HEK293 (cell line): ENCODE measurements around the gene ELMO1.

Experiments used
- CTCF ChIA-PET: fragments of 350-600 bp; formaldehyde crosslinking; extraction: SDS; loops from one replicate; lab custom pipeline; 2021; ENCODE audit warnings: antibody characterized with exemption; lab: Yijun Ruan, JAX
- POLR2A ChIA-PET: fragments of 300-600 bp; formaldehyde crosslinking; extraction: SDS; loops from one replicate; lab custom pipeline; 2020; ENCODE audit warnings: antibody characterized with exemption, inconsistent platforms; lab: Yijun Ruan, JAX
- H3K27ac ChIP-seq: fragments of 200-500 bp; sonication (Bioruptor generic); 2 replicates; pipeline ENCODE4 v1.5.1; 2014; ENCODE audit warnings: low read depth, low read length, control low read depth, inconsistent platforms; ENCODE audit errors: extremely low read depth
- H3K36me3 ChIP-seq, 2 experiments: fragments of 200-500 bp in 1 of 2; sonication (Bioruptor generic) in 1 of 2; 1 replicate in 1 of 2; 2 replicates in 1 of 2; pipeline ENCODE4 v1.5.1; 2014 to 2017; ENCODE audit warnings: inconsistent platforms in 2 of 2, low read length in 2 of 2; ENCODE audit not compliant: control insufficient read depth in 2 of 2, insufficient read depth in 1 of 2
- H3K4me1 ChIP-seq: fragments of 200-500 bp; sonication (Bioruptor generic); 2 replicates; pipeline ENCODE4 v1.5.1; 2014; ENCODE audit warnings: mild to moderate bottlenecking, low read length, inconsistent platforms; ENCODE audit not compliant: control insufficient read depth, insufficient read depth
- H3K4me3 ChIP-seq: 2 replicates; pipeline ENCODE4 v1.5.1; 2011; ENCODE audit warnings: low read depth, mild to moderate bottlenecking, control low read depth, low read length, moderate library complexity
- H3K9me3 ChIP-seq: fragments of 200-500 bp; sonication (Bioruptor generic); 2 replicates; pipeline ENCODE4 v1.5.1; 2014; ENCODE audit warnings: low read depth, low read length, inconsistent platforms; ENCODE audit not compliant: control insufficient read depth, insufficient read depth
- ATF2 ChIP-seq: fragments of 450-650 bp; formaldehyde crosslinking; IDR thresholded peaks from 2 replicates; pipeline ENCODE4 v1.5.1; 2016; ENCODE audit warnings: missing biosample characterization, missing genetic modification characterization, low read depth
- BCL6B ChIP-seq: fragments of 450-650 bp; formaldehyde crosslinking; IDR thresholded peaks from 2 replicates; pipeline ENCODE4 v1.5.1; 2017; ENCODE audit warnings: missing biosample characterization, missing genetic modification characterization
- HOXA7 ChIP-seq: sonication (generic); formaldehyde crosslinking; IDR thresholded peaks from 2 replicates; pipeline ENCODE4 v1.8.1; 2022; ENCODE audit warnings: missing genetic modification reagents, borderline replicate concordance
- KLF1 ChIP-seq: fragments of 450-650 bp; formaldehyde crosslinking; IDR thresholded peaks from 2 replicates; pipeline ENCODE4 v1.5.1; 2016; ENCODE audit warnings: missing biosample characterization, missing genetic modification characterization
- PATZ1 ChIP-seq: fragments of 450-650 bp; formaldehyde crosslinking; IDR thresholded peaks from 2 replicates; pipeline ENCODE4 v1.5.1; 2016; ENCODE audit warnings: missing biosample characterization, missing genetic modification characterization
- SP2 ChIP-seq: fragments of 450-650 bp; formaldehyde crosslinking; IDR thresholded peaks from 2 replicates; pipeline ENCODE4 v1.5.1; 2016; ENCODE audit warnings: missing biosample characterization, missing genetic modification characterization
- ZBTB49 ChIP-seq: fragments of 450-650 bp; formaldehyde crosslinking; IDR thresholded peaks from 2 replicates; pipeline ENCODE4 v1.5.1; 2016; ENCODE audit warnings: missing biosample characterization, missing genetic modification characterization, low read depth
- ZNF214 ChIP-seq: fragments of 450-650 bp; formaldehyde crosslinking; IDR thresholded peaks from 2 replicates; pipeline ENCODE4 v1.5.1; 2017; ENCODE audit warnings: missing biosample characterization, mild to moderate bottlenecking, missing genetic modification characterization, borderline replicate concordance
- ZNF24 ChIP-seq: fragments of 450-650 bp; formaldehyde crosslinking; IDR thresholded peaks from 2 replicates; pipeline ENCODE4 v1.5.1; 2016; ENCODE audit warnings: missing biosample characterization, missing genetic modification characterization
- ZNF280D ChIP-seq: fragments of 450-650 bp; formaldehyde crosslinking; IDR thresholded peaks from 2 replicates; pipeline ENCODE4 v1.5.1; 2016; ENCODE audit warnings: missing biosample characterization, missing genetic modification characterization
- ZNF341 ChIP-seq: fragments of 450-650 bp; formaldehyde crosslinking; IDR thresholded peaks from 2 replicates; pipeline ENCODE4; 2016; ENCODE audit warnings: low read depth, missing biosample characterization, missing genetic modification characterization
- ZNF488 ChIP-seq: fragments of 450-650 bp; formaldehyde crosslinking; IDR thresholded peaks from 2 replicates; pipeline ENCODE4 v1.5.1; 2016; ENCODE audit warnings: missing biosample characterization, missing genetic modification characterization
- ZNF510 ChIP-seq: fragments of 450-650 bp; formaldehyde crosslinking; IDR thresholded peaks from 2 replicates; pipeline ENCODE4 v1.5.1; 2018; ENCODE audit warnings: mild to moderate bottlenecking, missing genetic modification characterization, missing biosample characterization; ENCODE audit not compliant: insufficient replicate concordance
- ZNF513 ChIP-seq: fragments of 450-650 bp; IDR thresholded peaks from 2 replicates; pipeline ENCODE4 v1.5.1; 2018; ENCODE audit warnings: missing biosample characterization, missing genetic modification characterization
- ZNF548 ChIP-seq: fragments of 450-650 bp; formaldehyde crosslinking; IDR thresholded peaks from 2 replicates; pipeline ENCODE4 v1.5.1; 2016; ENCODE audit warnings: missing biosample characterization, missing genetic modification characterization
- ZNF580 ChIP-seq: fragments of 450-650 bp; formaldehyde crosslinking; IDR thresholded peaks from 2 replicates; pipeline ENCODE4 v1.5.1; 2016; ENCODE audit warnings: missing biosample characterization, missing genetic modification characterization
- ZNF621 ChIP-seq: fragments of 450-650 bp; formaldehyde crosslinking; IDR thresholded peaks from 2 replicates; pipeline ENCODE4 v1.5.1; 2017; ENCODE audit warnings: missing biosample characterization, missing genetic modification characterization
- ZNF654 ChIP-seq: fragments of 450-650 bp; formaldehyde crosslinking; IDR thresholded peaks from 2 replicates; pipeline ENCODE4 v1.5.1; 2016; ENCODE audit warnings: low read depth, missing biosample characterization, missing genetic modification characterization
- ZNF837 ChIP-seq: fragments of 450-650 bp; formaldehyde crosslinking; IDR thresholded peaks from 2 replicates; pipeline ENCODE4 v1.5.1; 2016; ENCODE audit warnings: missing biosample characterization, missing genetic modification characterization

Gene ELMO1

GRCh38 chr7:37289367-37289766 lies 159.3 kb downstream of the ELMO1 start:
- H3K4me3 ChIP-seq: no peak overlapping the region
- CTCF ChIA-PET: interaction anchor here (1.1 to 1.7 kb wide), 4 partner anchors 55 to 686 kb away, joined by 3 to 7 read pairs (median 4); partner anchors contain the start of gene ELMO1
- H3K36me3 ChIP-seq: no peaks in the 10 kb centered on the region
- H3K27ac ChIP-seq: no peak overlapping the region
- no peak for TF ChIP-seq BCL6B (tag by site-specific recombination)
- TF ChIP-seq ZNF510 (tag by site-specific recombination): no peak
- no peak for TF ChIP-seq ZNF580 (tag by site-specific recombination)
- TF ChIP-seq PATZ1 (tag by site-specific recombination): no peak
- no peak for TF ChIP-seq ZNF24 (tag by site-specific recombination)
- no peak for TF ChIP-seq ZNF654
- TF ChIP-seq ZNF513 (tag by site-specific recombination): no peak
- TF ChIP-seq KLF1 (tag by site-specific recombination): no peak
- no peak for TF ChIP-seq ZNF341
- no peak for TF ChIP-seq ZNF837 (tag by site-specific recombination)
- TF ChIP-seq ZNF621 (tag by site-specific recombination): no peak
- no peak for TF ChIP-seq ZNF488 (tag by site-specific recombination)
- TF ChIP-seq SP2 (tag by site-specific recombination): no peak
- no peak for TF ChIP-seq ZNF548 (tag by site-specific recombination)
- no peak for TF ChIP-seq ATF2 (tag by site-specific recombination)
- TF ChIP-seq ZBTB49 (tag by site-specific recombination): no peak
- no peak for TF ChIP-seq HOXA7
- TF ChIP-seq ZNF214: no peak
- TF ChIP-seq ZNF280D (tag by site-specific recombination): no peak
- POLR2A ChIA-PET: no interaction called here
- H3K4me1 ChIP-seq: peaks cover 6% of the 10 kb centered on the region
- H3K9me3 ChIP-seq: no peaks in the 10 kb centered on the region
